Spleen (tissue), 11 donors: ENCODE data around the gene SLC2A9. TPM values are rescaled to one million over a fixed set of nuclear protein-coding genes. Genes with fewer than 3 reads are reported as not detected.

Experiments
- DNase-seq: peaks from one replicate; pipeline ENCODE4 v3.0.0-alpha.2; 2020
- H3K27ac ChIP-seq, 8 donors: fragments of 200-600 bp; sonication (generic) in 7 of 8; 1 replicate in 4 of 8; 2 replicates in 4 of 8; pipeline versions ENCODE4 v1.5.0 to v1.8.0; 2016 to 2021; ENCODE audit warnings: inconsistent platforms in 4 of 8, mild to moderate bottlenecking in 4 of 8, moderate library complexity in 1 of 8
- H3K27me3 ChIP-seq, 7 donors: fragments of 200-600 bp; sonication (generic) in 6 of 7; replicated peaks in 1 of 7; 1 replicate in 4 of 7; 2 replicates in 3 of 7; pipeline versions ENCODE4 v1.5.0 to v1.8.0; 2016 to 2021; ENCODE audit warnings: inconsistent platforms in 3 of 7, mild to moderate bottlenecking in 1 of 7
- H3K36me3 ChIP-seq, 6 donors: fragments of 200-600 bp; sonication (generic) in 5 of 6; 1 replicate in 4 of 6; 2 replicates in 2 of 6; pipeline versions ENCODE4 v1.5.0 to v1.8.0; 2016 to 2021; ENCODE audit warnings: inconsistent platforms in 2 of 6
- H3K4me1 ChIP-seq, 6 donors: fragments of 200-600 bp; sonication (generic) in 5 of 6; 1 replicate in 3 of 6; 2 replicates in 3 of 6; pipeline versions ENCODE4 v1.5.0 to v1.8.0; 2016 to 2021; ENCODE audit warnings: inconsistent platforms in 3 of 6
- H3K4me3 ChIP-seq, 8 donors: fragments of 200-600 bp; sonication (generic) in 7 of 8; 1 replicate in 4 of 8; 2 replicates in 4 of 8; pipeline versions ENCODE4 v1.5.0 to v1.8.0; 2016 to 2021; ENCODE audit warnings: inconsistent platforms in 4 of 8, mild to moderate bottlenecking in 4 of 8, moderate library complexity in 2 of 8
- H3K9me3 ChIP-seq, 8 donors: fragments of 200-600 bp; sonication (generic) in 7 of 8; 1 replicate in 4 of 8; 2 replicates in 4 of 8; pipeline versions ENCODE4 v1.5.0 to v1.8.0; 2016 to 2021; ENCODE audit warnings: inconsistent platforms in 4 of 8
- CTCF ChIP-seq, 11 experiments: fragments of 200-600 bp in 7 of 11; fragments of 450-650 bp in 4 of 11; sonication (generic) in 4 of 11; IDR thresholded peaks in 8 of 11; conservative IDR thresholded peaks in 3 of 11; 1 replicate in 7 of 11; 2 replicates in 4 of 11; pipeline versions ENCODE4 v1.4.0 to v1.8.0; 2016 to 2021; ENCODE audit warnings: antibody characterized with exemption in 11 of 11, inconsistent platforms in 4 of 11, mild to moderate bottlenecking in 1 of 11
- POLR2A ChIP-seq, 3 donors: fragments of 450-650 bp; IDR thresholded peaks; one replicate each; pipeline ENCODE4 v1.5.1; 2017; ENCODE audit warnings: antibody characterized with exemption in 3 of 3, mild to moderate bottlenecking in 1 of 3
- POLR2AphosphoS5 ChIP-seq, 3 donors: sonication (generic); formaldehyde crosslinking; IDR thresholded peaks; one replicate each; pipeline ENCODE4 v1.5.1; 2017; ENCODE audit warnings: antibody characterized with exemption in 3 of 3
- WGBS, 5 donors: extraction: QIAGEN DNeasy Blood & Tissue Kit in 3 of 5; methylation state at CpG; one replicate each; pipeline versions ENCODE4 v1.1.5 to v1.1.7; 2013 to 2018; 5-methylcytosine and 5-hydroxymethylcytosine counted together
- intact Hi-C: fragments of 100-400 bp; cut with DNase I; formaldehyde crosslinking; loops from one replicate; pipeline ENCODE4 v1.15.0; 2023; ENCODE audit warnings: low total_unique reads
- polyA plus RNA-seq, 3 donors: library from polyadenylated mRNA; stranded (reverse); fragments of 200-250 nt; gene quantifications; one replicate each; pipeline ENCODE4 v1.2.1, GENCODE V29; 2013
- total RNA-seq, 7 donors: library from RNA; depleted of rRNA in 3 of 7; stranded (reverse); fragments of >200 nt in 3 of 7; fragmentation: NEBNext Ultra II Directional in 4 of 7; extraction: Animal tissue kit (Norgen Biotek cat#: 25700) in 4 of 7; gene quantifications; one replicate each; pipeline versions ENCODE4 v1.1.0 to v1.2.1, GENCODE V29; 2016 to 2021
- donor health status: healthy with polysubstance abuse.
- donor health status: DM: no; HTN: no; CAD: no; lungs with moderate emphysema.
- donor health status: DM: no; HTN: no; CAD: no.
- donor health status: Bipolar disorder and iron deficiency.
- donor health status: healthy.
- donor health status: DM: no; HTN: no; CAD: no.
- donor health status: DM: yes; HTN: yes; CAD: no.

Gene SLC2A9
- total and polyA plus RNA-seq, 10 donors, result 1.2 to 8.8 (median 5.3) TPM

- H3K27ac ChIP-seq, result no peak overlapping the region
- H3K9me3 ChIP-seq, result no peaks in the 10 kb centered on the region
- DNase-seq, result no peak
- H3K36me3 ChIP-seq, result no peaks in the 10 kb centered on the region
- H3K27me3 ChIP-seq, result peaks cover 0 to 5% (median 0%) of the 10 kb centered on the region in 7 donors
- intact Hi-C loops, result no loop called here
- H3K4me1 ChIP-seq, result no peaks in the 10 kb centered on the region
- 79 to 90% (median 85%) methylated on average over 4 of the region's 4 CpGs for WGBS, 5 donors
- no peak overlapping the region for H3K4me3 ChIP-seq
- TF ChIP-seq POLR2AphosphoS5 (IDR thresholded peaks at IDR 0.05), result no peak
- TF ChIP-seq CTCF (IDR thresholded peaks at IDR 0.05 in 8 of 11, conservative IDR thresholded peaks at IDR 0.05 in 3 of 11), result no peak
- no peak for TF ChIP-seq POLR2A (IDR thresholded peaks at IDR 0.05)
Measured at GRCh38 chr4:9933184-9933583, 88.1 kb downstream of the SLC2A9 start.

GRCh38 chr4:9932771-9933170, 88.5 kb downstream of the SLC2A9 start:
- 68 to 89% (median 83%) methylated on average over 4 of the region's 4 CpGs for WGBS, 5 donors
- intact Hi-C loops, result no loop called here
- Histone ChIP-seq H3K9me3 (no peaks in the 10 kb centered on the region), H3K27me3 (peaks cover 0 to 5% (median 0%) of the 10 kb centered on the region in 7 donors), H3K4me3 (no peak overlapping the region), H3K36me3 (no peaks in the 10 kb centered on the region), H3K4me1 (no peaks in the 10 kb centered on the region), H3K27ac (no peak overlapping the region)
- no peak for DNase-seq
- no peak for TF ChIP-seq CTCF (IDR thresholded peaks at IDR 0.05 in 8 of 11, conservative IDR thresholded peaks at IDR 0.05 in 3 of 11)
- TF ChIP-seq POLR2AphosphoS5 (IDR thresholded peaks at IDR 0.05), result no peak
- no peak for TF ChIP-seq POLR2A (IDR thresholded peaks at IDR 0.05)

GRCh38 chr4:9931146-9931545, 90.2 kb downstream of the SLC2A9 start:
- no peak for TF ChIP-seq CTCF (IDR thresholded peaks at IDR 0.05 in 8 of 11, conservative IDR thresholded peaks at IDR 0.05 in 3 of 11)
- no peak for TF ChIP-seq POLR2A (IDR thresholded peaks at IDR 0.05)
- TF ChIP-seq POLR2AphosphoS5 (IDR thresholded peaks at IDR 0.05), result no peak
- WGBS, 5 donors, result 83 to 100% (median 91%) methylated on average over 1 of the region's 1 CpG
- Histone ChIP-seq H3K4me1 (no peaks in the 10 kb centered on the region), H3K27ac (no peak overlapping the region), H3K4me3 (no peak overlapping the region), H3K27me3 (peaks cover 0 to 5% (median 0%) of the 10 kb centered on the region in 7 donors), H3K36me3 (no peaks in the 10 kb centered on the region), H3K9me3 (no peaks in the 10 kb centered on the region)
- intact Hi-C loops, result no loop called here
- no peak for DNase-seq

- intact Hi-C loops, result no loop called here
- Histone ChIP-seq H3K36me3 (no peaks in the 10 kb centered on the region), H3K9me3 (no peaks in the 10 kb centered on the region), H3K27ac (no peak overlapping the region), H3K27me3 (peaks cover 0 to 5% (median 0%) of the 10 kb centered on the region in 7 donors), H3K4me3 (no peak overlapping the region), H3K4me1 (no peaks in the 10 kb centered on the region)
- WGBS, 5 donors, result 73 to 94% (median 88%) methylated on average over 5 of the region's 5 CpGs
- DNase-seq, result no peak
- TF ChIP-seq CTCF (IDR thresholded peaks at IDR 0.05 in 8 of 11, conservative IDR thresholded peaks at IDR 0.05 in 3 of 11) (no peak), POLR2A (IDR thresholded peaks at IDR 0.05) (no peak), POLR2AphosphoS5 (IDR thresholded peaks at IDR 0.05) (no peak)
Measured at GRCh38 chr4:9929111-9929510, 92.2 kb downstream of the SLC2A9 start.
